ENCODE results near the gene NRIP2.
A peak's percentile ranks its signal among the peaks of the same experiment; 100 is the strongest.

GRCh38 chr12:2877047-2877952 lies 42.5 kb upstream of the NRIP2 start, which contains the start of the genes FOXM1 and RHNO1:
- TF ChIP-seq SUZ12 (IDR thresholded peaks at IDR 0.05; ENCODE audit: extremely low read depth, insufficient read depth, insufficient read length), result no peak
- peak; percentile 51 for TF ChIP-seq YY1 (IDR thresholded peaks at IDR 0.05; ENCODE audit: insufficient read depth, insufficient read length)
- TF ChIP-seq ZNF274 (IDR thresholded peaks at IDR 0.05; ENCODE audit: low read depth, low read length), result no peak

All from NT2/D1 (cell line).